GM12878 (cell line): Measurements from ENCODE around the gene MFAP2. TPM values are rescaled to one million over a fixed set of nuclear protein-coding genes. Genes with fewer than 3 reads are reported as not detected.

Experiments
- BRCA1 ChIP-seq: IDR thresholded peaks from 2 replicates; pipeline ENCODE4 v1.6.1; 2011; ENCODE audit warnings: low read depth, low read length, improper control_type of control experiment
- EP300 ChIP-seq, 2 experiments: fragments of 150-350 bp in 1 of 2; IDR thresholded peaks; 2 replicates each; pipeline ENCODE4 v1.6.1; 2011 to 2012; ENCODE audit warnings: low read depth in 2 of 2, low read length in 2 of 2, borderline replicate concordance in 1 of 2, improper control_type of control experiment in 1 of 2, inconsistent platforms in 1 of 2; ENCODE audit not compliant: control insufficient read depth in 1 of 2
- IKZF1 ChIP-seq: fragments of 450-650 bp; conservative IDR thresholded peaks from 2 replicates; pipeline ENCODE4 v1.6.1; 2017; ENCODE audit warnings: antibody characterized with exemption, mild to moderate bottlenecking
- IKZF2 ChIP-seq, 2 experiments: fragments of 450-650 bp; IDR thresholded peaks; 2 replicates each; pipeline ENCODE4 v1.6.1; 2017; ENCODE audit warnings: mild to moderate bottlenecking in 2 of 2, moderate library complexity in 2 of 2
- IRF4 ChIP-seq: IDR thresholded peaks from 2 replicates; pipeline ENCODE4 v1.6.1; 2011; ENCODE audit warnings: low read depth, low read length
- NR2C2 ChIP-seq: IDR thresholded peaks from 2 replicates; pipeline ENCODE4 v1.6.1; 2011; ENCODE audit warnings: borderline replicate concordance, low read depth; ENCODE audit not compliant: control insufficient read depth, insufficient read length
- SIN3A ChIP-seq: IDR thresholded peaks from 2 replicates; pipeline ENCODE4 v1.6.1; 2012; ENCODE audit warnings: low read depth, low read length, improper control_type of control experiment
- SREBF2 ChIP-seq: IDR thresholded peaks from 2 replicates; pipeline ENCODE4 v1.6.1; 2012; ENCODE audit warnings: mild to moderate bottlenecking, low read length
- ZBTB4 ChIP-seq: fragments of 450-650 bp; formaldehyde crosslinking; IDR thresholded peaks from 2 replicates; pipeline ENCODE4 v1.4.0; 2022; ENCODE audit warnings: mild to moderate bottlenecking, moderate library complexity
- ZNF24 ChIP-seq: fragments of 450-650 bp; IDR thresholded peaks from 2 replicates; pipeline ENCODE4 v1.6.1; 2017; ENCODE audit warnings: antibody characterized with exemption, mild to moderate bottlenecking
- ZSCAN29 ChIP-seq: fragments of 450-650 bp; IDR thresholded peaks from 2 replicates; pipeline ENCODE4 v1.6.1; 2017; ENCODE audit warnings: mild to moderate bottlenecking, moderate library complexity
- ZZZ3 ChIP-seq: IDR thresholded peaks from 2 replicates; pipeline ENCODE4 v1.6.1; 2011; ENCODE audit warnings: low read depth; ENCODE audit not compliant: control insufficient read depth, insufficient read length
- polyA plus RNA-seq, 11 experiments: library from polyadenylated mRNA; depleted of rRNA in 4 of 11; unstranded in 6 of 11; stranded (reverse) in 5 of 11; fragments of >200 nt; fragmentation: Nextera tagmentation in 4 of 11; fragmentation: Illumina TruSeq in 1 of 11; extraction: Ambion mirVana in 4 of 11; extraction: Trizol in 1 of 11; gene quantifications; 1 replicate in 1 of 11; 2 replicates in 10 of 11; pipeline versions ENCODE4 v1.2.1 to v1.2.3, GENCODE V29; 2011 to 2016; ENCODE audit warnings: inconsistent platforms in 2 of 11, missing spikeins in 2 of 11, low read depth in 1 of 11
- total RNA-seq, 4 experiments: library from RNA; depleted of rRNA in 3 of 4; stranded (reverse); fragments of >200 nt in 3 of 4; fragmentation: Illumina TruSeq in 1 of 4; extraction: Trizol in 1 of 4; gene quantifications; 2 replicates each; pipeline versions ENCODE4 v1.2.1 to v1.2.3, GENCODE V29; 2013 to 2021

The MFAP2 gene
- total and polyA plus RNA-seq, 10 of the 15 experiments (the other 5 are each of a cell fraction or from before 2014, with no cell fraction given) = 0.16 TPM; not detected in 9

GRCh38 chr1:17008208-17008855 lies 27.9 kb upstream of the MFAP2 start (continued):
- TF ChIP-seq EP300 (IDR thresholded peaks at IDR 0.05; ENCODE audit: borderline replicate concordance in 1 of 2, control insufficient read depth in 1 of 2, low read depth in 2 of 2, low read length in 2 of 2) (no peak), IKZF2 (IDR thresholded peaks at IDR 0.05) (no peak), IKZF1 (no peak), SIN3A (no peak), ZZZ3 (no peak), NR2C2 (no peak), ZBTB4 (CRISPR knock-in tag) (no peak), SREBF2 (no peak), ZNF24 (no peak), IRF4 (no peak), ZSCAN29 (no peak), BRCA1 (no peak)
